Measurements from ENCODE around the gene TMPRSS7.

Gene TMPRSS7

GRCh38 chr3:112074006-112074405 lies 39.5 kb downstream of the TMPRSS7 start:
- FAIRE-seq, result no peak

- no peak for FAIRE-seq
These were observed 40.3 kb downstream of the TMPRSS7 start for GRCh38 chr3:112074616-112075497.

- FAIRE-seq, result no peak
These were observed 43.9 kb downstream of the TMPRSS7 start for GRCh38 chr3:112078125-112079083.

GRCh38 chr3:112083239-112083638 lies 48.7 kb downstream of the TMPRSS7 start:
- no peak for FAIRE-seq

GRCh38 chr3:112084980-112085705 lies 50.6 kb downstream of the TMPRSS7 start:
- FAIRE-seq, result no peak

- no peak for FAIRE-seq
These were observed 51.2 kb downstream of the TMPRSS7 start for GRCh38 chr3:112085735-112086075.

GRCh38 chr3:112086076-112086854 lies 51.7 kb downstream of the TMPRSS7 start, which contains the start of gene C3orf52:
Gene C3orf52 (plus strand): TSS chr3:112086389. CDS start chr3:112086408, 19 bp downstream.
- no peak for FAIRE-seq

GRCh38 chr3:112086875-112087524 lies 52.5 kb downstream of the TMPRSS7 start:
- FAIRE-seq, result no peak

GRCh38 chr3:112087746-112088145 lies 53.2 kb downstream of the TMPRSS7 start:
- FAIRE-seq, result no peak

GRCh38 chr3:112088944-112089343 lies 54.4 kb downstream of the TMPRSS7 start:
- FAIRE-seq, result no peak

GRCh38 chr3:112089956-112090886 lies 55.7 kb downstream of the TMPRSS7 start:
- FAIRE-seq, result no peak

- no peak for FAIRE-seq
These were observed 56.5 kb downstream of the TMPRSS7 start for GRCh38 chr3:112090887-112091586.

- no peak for FAIRE-seq
These were observed 58.1 kb downstream of the TMPRSS7 start for GRCh38 chr3:112092496-112093179.

GRCh38 chr3:112093180-112093522 lies 58.6 kb downstream of the TMPRSS7 start:
- no peak for FAIRE-seq

- FAIRE-seq, result no peak
These were observed 61.2 kb downstream of the TMPRSS7 start for GRCh38 chr3:112095731-112096130.

GRCh38 chr3:112096176-112096575 lies 61.6 kb downstream of the TMPRSS7 start:
- FAIRE-seq, result no peak

GRCh38 chr3:112097378-112097777 lies 62.8 kb downstream of the TMPRSS7 start:
- no peak for FAIRE-seq

GRCh38 chr3:112101916-112102315 lies 67.4 kb downstream of the TMPRSS7 start:
- FAIRE-seq, result no peak

- FAIRE-seq, result no peak
These were observed 70.2 kb downstream of the TMPRSS7 start for GRCh38 chr3:112104774-112105173.

Data from G401.6 (cell line).